Lower leg skin (tissue), 3 donors: ENCODE measurements around the gene DNASE1L2.

ENCODE experiments used
- CTCF ChIP-seq, 3 donors: fragments of 450-650 bp; IDR thresholded peaks; one replicate each; pipeline ENCODE4 v1.5.1; 2016; ENCODE audit warnings: antibody characterized with exemption in 3 of 3, mild to moderate bottlenecking in 3 of 3, moderate library complexity in 2 of 3
- POLR2A ChIP-seq, 2 donors: fragments of 450-650 bp; IDR thresholded peaks; one replicate each; pipeline ENCODE4 v1.6.1; 2016 to 2017; ENCODE audit warnings: antibody characterized with exemption in 2 of 2, mild to moderate bottlenecking in 1 of 2, moderate library complexity in 1 of 2

GRCh38 chr16:2207872-2208271 lies 28.4 kb upstream of the DNASE1L2 start:
- no peak for TF ChIP-seq CTCF (IDR thresholded peaks at IDR 0.05)
- TF ChIP-seq POLR2A (IDR thresholded peaks at IDR 0.05), result no peak
